Mesendoderm (in vitro differentiated cells): ENCODE results near the gene AFM.

Source experiments
- DNase-seq: peaks from one replicate; pipeline ENCODE4 v3.0.0; 2013
- H2AK5ac ChIP-seq: 2 replicates; pipeline ENCODE4 v1.6.1; 2013; ENCODE audit warnings: low read length, inconsistent platforms
- H2BK120ac ChIP-seq: 2 replicates; pipeline ENCODE4 v1.6.1; 2013; ENCODE audit warnings: low read depth, mild to moderate bottlenecking, low read length, moderate library complexity, mixed read lengths
- H2BK15ac ChIP-seq: replicated peaks from 2 replicates; pipeline ENCODE4 v1.6.1; 2013; ENCODE audit warnings: low read depth, mild to moderate bottlenecking, moderate library complexity
- H2BK5ac ChIP-seq: 2 replicates; pipeline ENCODE4 v1.6.1; 2013; ENCODE audit warnings: low read length, inconsistent platforms
- H3K18ac ChIP-seq: 2 replicates; pipeline ENCODE4 v1.6.1; 2013; ENCODE audit warnings: mild to moderate bottlenecking, low read length, mixed read lengths
- H3K23ac ChIP-seq: one replicate; pipeline ENCODE4 v1.6.1; 2013; ENCODE audit warnings: low read length
- H3K27ac ChIP-seq: 2 replicates; pipeline ENCODE4 v1.5.1; 2013; ENCODE audit warnings: low read depth, mild to moderate bottlenecking, inconsistent platforms, low read length, moderate library complexity
- H3K27me3 ChIP-seq: 2 replicates; pipeline ENCODE4 v1.6.1; 2013; ENCODE audit warnings: low read length, control low read depth, mild to moderate bottlenecking, inconsistent platforms; ENCODE audit not compliant: insufficient read depth, poor library complexity
- H3K36me3 ChIP-seq: 2 replicates; pipeline ENCODE4 v1.6.1; 2013; ENCODE audit warnings: low read length, inconsistent platforms; ENCODE audit not compliant: control insufficient read depth, insufficient read depth
- H3K4ac ChIP-seq: one replicate; pipeline ENCODE4 v1.6.1; 2013; ENCODE audit warnings: low read depth, mild to moderate bottlenecking, low read length, moderate library complexity
- H3K4me1 ChIP-seq: 2 replicates; pipeline ENCODE4 v1.6.1; 2013; ENCODE audit warnings: low read depth, low read length, inconsistent platforms; ENCODE audit not compliant: control insufficient read depth
- H3K4me2 ChIP-seq: 2 replicates; pipeline ENCODE4 v1.6.1; 2013; ENCODE audit warnings: low read length
- H3K4me3 ChIP-seq: 2 replicates; pipeline ENCODE4 v1.5.1; 2013; ENCODE audit warnings: mild to moderate bottlenecking, low read length
- H3K56ac ChIP-seq: one replicate; pipeline ENCODE4 v1.6.1; 2013; ENCODE audit warnings: low read length
- H3K79me1 ChIP-seq: 2 replicates; pipeline ENCODE4 v1.6.1; 2013; ENCODE audit warnings: low read length, inconsistent platforms
- H3K79me2 ChIP-seq: 2 replicates; pipeline ENCODE4 v1.6.1; 2013; ENCODE audit warnings: mild to moderate bottlenecking, low read length; ENCODE audit not compliant: control insufficient read depth, insufficient read depth
- H3K9ac ChIP-seq: 2 replicates; pipeline ENCODE4 v1.6.1; 2013; ENCODE audit warnings: low read length, inconsistent platforms
- H4K5ac ChIP-seq: one replicate; pipeline ENCODE4 v1.6.1; 2013; ENCODE audit warnings: low read length
- H4K8ac ChIP-seq: one replicate; pipeline ENCODE4 v1.6.1; 2013; ENCODE audit warnings: low read depth, mild to moderate bottlenecking, control low read depth, low read length, moderate library complexity
- WGBS: extraction: QIAGEN DNeasy Blood & Tissue Kit; methylation state at CpG from one replicate; pipeline ENCODE4 v1.1.7; 2013; ENCODE audit warnings: low lambda C conversion rate, missing lambda C conversion rate; ENCODE audit not compliant: insufficient coverage; ENCODE audit errors: extremely low coverage; 5-methylcytosine and 5-hydroxymethylcytosine counted together

Gene AFM

GRCh38 chr4:73458184-73459047 lies 23.1 kb upstream of the AFM start:
- H3K4me3 ChIP-seq: no peak overlapping the region
- no peak for DNase-seq

GRCh38 chr4:73459048-73459421 lies 22.5 kb upstream of the AFM start:
- Histone ChIP-seq H3K36me3 (no peaks in the 10 kb centered on the region), H3K4me3 (no peak overlapping the region), H3K79me2 (no peaks in the 10 kb centered on the region), H3K4me2 (no peak overlapping the region), H3K18ac (no peak overlapping the region), H3K27me3 (no peaks in the 10 kb centered on the region), H2BK120ac (no peak overlapping the region), H3K4me1 (no peaks in the 10 kb centered on the region), H3K4ac (no peak overlapping the region), H2AK5ac (no peak overlapping the region), H3K56ac (no peak overlapping the region), H3K9ac (no peak overlapping the region), H2BK5ac (no peak overlapping the region), H4K8ac (no peak overlapping the region), H2BK15ac (no peak overlapping the region), H3K23ac (no peak overlapping the region), H4K5ac (no peak overlapping the region), H3K79me1 (no peaks in the 10 kb centered on the region), H3K27ac (no peak overlapping the region)
- WGBS: 100% methylated on average over 1 of the region's 3 CpGs
- no peak for DNase-seq

More at GRCh38 chr4:73458184-73459047, 23.1 kb upstream of the AFM start:
- Histone ChIP-seq H2AK5ac (no peak overlapping the region), H4K8ac (no peak overlapping the region), H3K27ac (no peak overlapping the region), H3K27me3 (no peaks in the 10 kb centered on the region), H3K23ac (no peak overlapping the region), H3K18ac (no peak overlapping the region), H3K9ac (no peak overlapping the region), H4K5ac (no peak overlapping the region), H3K4me2 (no peak overlapping the region), H2BK5ac (no peak overlapping the region), H3K4ac (no peak overlapping the region), H2BK120ac (no peak overlapping the region), H3K4me1 (peaks cover under 1% of the 10 kb centered on the region), H3K79me1 (no peaks in the 10 kb centered on the region), H2BK15ac (no peak overlapping the region), H3K56ac (no peak overlapping the region), H3K79me2 (no peaks in the 10 kb centered on the region), H3K36me3 (no peaks in the 10 kb centered on the region)
- WGBS: no CpG with 5 or more reads among the region's 4 CpGs

GRCh38 chr4:73460913-73461522 lies 20.5 kb upstream of the AFM start:
- H3K27me3 ChIP-seq: no peaks in the 10 kb centered on the region
- H3K79me2 ChIP-seq: no peaks in the 10 kb centered on the region
- no peak overlapping the region for H2AK5ac ChIP-seq
- no peak overlapping the region for H4K8ac ChIP-seq
- H3K9ac ChIP-seq: no peak overlapping the region
- no peak overlapping the region for H3K4me3 ChIP-seq
- no peak overlapping the region for H3K23ac ChIP-seq
- no peak overlapping the region for H3K56ac ChIP-seq
- no peak overlapping the region for H3K27ac ChIP-seq
- H2BK5ac ChIP-seq: no peak overlapping the region
- no peaks in the 10 kb centered on the region for H3K36me3 ChIP-seq
- no peak overlapping the region for H4K5ac ChIP-seq
- H3K79me1 ChIP-seq: no peaks in the 10 kb centered on the region
- no peak overlapping the region for H2BK120ac ChIP-seq
- H3K4me2 ChIP-seq: no peak overlapping the region
- no peaks in the 10 kb centered on the region for H3K4me1 ChIP-seq
- H2BK15ac ChIP-seq: no peak overlapping the region
- no peak for DNase-seq
- 50% methylated on average over 1 of the region's 4 CpGs for WGBS
- H3K18ac ChIP-seq: no peak overlapping the region
- no peak overlapping the region for H3K4ac ChIP-seq

GRCh38 chr4:73468170-73468569 lies 13.4 kb upstream of the AFM start:
- no peak overlapping the region for H2BK5ac ChIP-seq
- DNase-seq: no peak

GRCh38 chr4:73470728-73471127 lies 10.8 kb upstream of the AFM start:
- Histone ChIP-seq H3K4me2 (no peak overlapping the region), H3K36me3 (no peaks in the 10 kb centered on the region), H3K18ac (no peak overlapping the region), H3K79me1 (no peaks in the 10 kb centered on the region), H2AK5ac (no peak overlapping the region), H3K9ac (no peak overlapping the region), H2BK5ac (no peak overlapping the region), H4K5ac (no peak overlapping the region), H3K4me3 (no peak overlapping the region), H3K4ac (no peak overlapping the region), H3K23ac (no peak overlapping the region), H4K8ac (no peak overlapping the region), H2BK15ac (no peak overlapping the region), H2BK120ac (no peak overlapping the region), H3K79me2 (no peaks in the 10 kb centered on the region), H3K27ac (no peak overlapping the region), H3K56ac (no peak overlapping the region), H3K4me1 (no peaks in the 10 kb centered on the region), H3K27me3 (no peaks in the 10 kb centered on the region)
- WGBS: no CpG with 5 or more reads among the region's 1 CpG
- DNase-seq: no peak

More at GRCh38 chr4:73468170-73468569, 13.4 kb upstream of the AFM start:
- no peak overlapping the region for H4K8ac ChIP-seq
- no peaks in the 10 kb centered on the region for H3K79me1 ChIP-seq
- no peaks in the 10 kb centered on the region for H3K4me1 ChIP-seq
- no peak overlapping the region for H3K56ac ChIP-seq
- no peaks in the 10 kb centered on the region for H3K36me3 ChIP-seq
- no peak overlapping the region for H4K5ac ChIP-seq
- no peak overlapping the region for H3K9ac ChIP-seq
- no CpG with 5 or more reads among the region's 3 CpGs for WGBS
- no peak overlapping the region for H3K4ac ChIP-seq
- no peaks in the 10 kb centered on the region for H3K27me3 ChIP-seq
- H2BK120ac ChIP-seq: no peak overlapping the region
- H3K79me2 ChIP-seq: no peaks in the 10 kb centered on the region
- no peak overlapping the region for H3K4me3 ChIP-seq
- H2AK5ac ChIP-seq: no peak overlapping the region
- H2BK15ac ChIP-seq: no peak overlapping the region
- no peak overlapping the region for H3K4me2 ChIP-seq
- no peak overlapping the region for H3K18ac ChIP-seq
- no peak overlapping the region for H3K23ac ChIP-seq
- H3K27ac ChIP-seq: no peak overlapping the region
